ENCODE data around the gene RHOBTB3.
"Not testable (repeated sequence)": the region's sequence is repeated elsewhere in the genome, so short reads cannot be mapped to it uniquely, and the experiment has no call there.

RHOBTB3 gene

GRCh38 chr5:95713246-95713645, 17.9 kb upstream of the RHOBTB3 start:
- DNase-seq = not testable (repeated sequence)

GRCh38 chr5:95713960-95714710, 17.0 kb upstream of the RHOBTB3 start:
- DNase-seq = no peak

GRCh38 chr5:95715799-95716461, 15.2 kb upstream of the RHOBTB3 start:
- no peak for DNase-seq

GRCh38 chr5:95717439-95717838, 13.7 kb upstream of the RHOBTB3 start:
- no peak for DNase-seq

- no peak for DNase-seq
Observed at GRCh38 chr5:95718203-95718602, 12.9 kb upstream of the RHOBTB3 start.

GRCh38 chr5:95718738-95719137, 12.4 kb upstream of the RHOBTB3 start:
- DNase-seq = no peak

- peak in 2 of 58 donors; percentile 31 to 63 for DNase-seq
Observed at GRCh38 chr5:95720094-95720786, 10.9 kb upstream of the RHOBTB3 start.

- DNase-seq = no peak
Observed at GRCh38 chr5:95721582-95722295, 9.4 kb upstream of the RHOBTB3 start.

GRCh38 chr5:95723632-95724369, 7.3 kb upstream of the RHOBTB3 start:
- DNase-seq = no peak

- DNase-seq = no peak
Observed at GRCh38 chr5:95725071-95725820, 5.9 kb upstream of the RHOBTB3 start.

- no peak for DNase-seq
Observed at GRCh38 chr5:95725937-95726810, 5.0 kb upstream of the RHOBTB3 start.

GRCh38 chr5:95726811-95727763, 4.0 kb upstream of the RHOBTB3 start:
- no peak for DNase-seq

GRCh38 chr5:95727764-95728191, 3.4 kb upstream of the RHOBTB3 start:
- DNase-seq = no peak

GRCh38 chr5:95728494-95729114, 2.5 kb upstream of the RHOBTB3 start:
- no peak for DNase-seq

- no peak for DNase-seq
Observed at GRCh38 chr5:95729115-95730010, 1.8 kb upstream of the RHOBTB3 start.

- peak in 1 of 58 donors; percentile 19 for DNase-seq
Observed at GRCh38 chr5:95730011-95730700, 980 bp upstream of the RHOBTB3 start.

Measured in anterior cingulate cortex (tissue), 58 donors.